GM19240 (cell line): ENCODE measurements around the gene YAP1.

Source experiments
- DNase-seq: peaks from one replicate; pipeline ENCODE4 v3.0.0; 2011; ENCODE audit warnings: low spot score; ENCODE audit not compliant: insufficient read length

Gene YAP1

GRCh38 chr11:102116453-102117205 lies 6.4 kb downstream of the YAP1 start:
- no peak for DNase-seq

DNA sequence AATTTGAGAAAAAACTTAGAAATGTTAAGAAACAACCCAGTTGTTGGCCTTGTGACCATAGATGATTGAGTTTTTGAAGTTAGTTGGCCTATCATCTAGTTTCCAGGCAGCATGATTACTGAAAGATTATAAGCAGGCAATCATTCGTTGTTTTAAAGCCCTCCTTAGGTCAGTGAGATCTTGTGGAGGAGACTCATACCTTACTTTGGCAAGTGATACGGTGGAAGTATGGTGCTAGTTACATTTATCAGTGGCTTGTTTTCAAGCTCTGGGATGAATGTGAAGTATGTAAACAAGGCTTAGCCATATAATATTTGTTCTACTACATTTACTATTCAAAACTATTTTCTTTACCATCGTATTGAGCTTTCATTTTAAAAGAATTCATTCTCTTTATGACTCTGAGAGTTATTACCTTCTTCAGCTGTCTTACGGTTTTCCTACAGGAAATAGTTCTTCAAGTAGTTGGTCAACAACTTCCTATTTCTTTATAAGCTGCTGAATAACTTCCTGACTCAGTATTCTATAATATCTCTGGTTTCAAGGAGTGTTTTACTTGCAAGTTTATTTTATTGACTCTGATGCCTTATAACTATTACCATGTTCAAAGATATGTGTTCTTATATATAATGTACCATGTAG lies 7.3 kb downstream of the YAP1 start:
- no peak for DNase-seq

GRCh38 chr11:102118937-102119336 lies 8.7 kb downstream of the YAP1 start:
- no peak for DNase-seq

DNA sequence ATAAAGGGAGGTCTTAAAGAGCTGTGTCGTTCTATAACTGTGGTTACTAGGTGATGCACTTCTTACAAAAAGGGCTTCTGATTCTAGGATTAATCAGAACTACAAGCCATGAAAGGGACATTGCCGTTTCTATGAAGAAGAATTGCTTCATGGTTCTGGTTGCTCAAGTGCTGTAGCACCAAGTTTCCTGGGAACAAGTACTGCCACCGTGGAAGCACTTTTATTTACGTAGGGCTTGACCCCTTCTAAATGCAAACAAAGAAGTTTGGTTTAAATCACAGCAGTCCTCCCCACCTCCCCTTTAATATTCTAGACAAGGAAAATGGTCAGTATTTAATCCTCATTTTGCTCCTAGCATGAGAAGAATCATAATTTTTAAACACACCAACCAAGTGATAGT lies 9.8 kb downstream of the YAP1 start:
- no peak for DNase-seq

DNA sequence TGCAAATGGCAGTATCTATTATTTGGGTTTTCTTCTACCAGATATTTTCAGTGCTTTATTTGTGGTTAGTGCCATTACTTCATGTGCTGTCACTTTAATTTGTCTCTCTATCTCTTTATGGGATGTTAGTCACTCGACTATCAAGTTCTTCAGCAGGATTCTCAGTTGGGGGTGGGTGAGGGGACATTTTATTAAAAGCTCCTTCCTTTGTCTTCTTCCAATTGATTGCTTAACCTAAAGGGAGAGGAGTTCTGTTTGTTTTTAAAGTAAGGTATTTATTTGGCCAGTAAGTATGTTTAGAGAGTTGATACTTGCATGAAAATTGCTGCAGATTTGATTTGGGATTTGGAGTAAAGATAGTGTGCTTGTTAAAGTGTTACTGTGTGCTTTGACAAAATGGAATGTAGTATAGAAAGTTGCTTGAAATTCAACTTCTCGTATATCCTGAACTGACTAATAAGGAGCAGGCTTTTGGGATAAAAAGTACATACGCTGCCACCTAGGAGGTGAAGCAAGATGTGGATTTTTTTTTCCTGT lies 10.3 kb downstream of the YAP1 start:
- DNase-seq = no peak

- DNase-seq = no peak
Measured at GRCh38 chr11:102121329-102121728, 11.1 kb downstream of the YAP1 start.

DNA sequence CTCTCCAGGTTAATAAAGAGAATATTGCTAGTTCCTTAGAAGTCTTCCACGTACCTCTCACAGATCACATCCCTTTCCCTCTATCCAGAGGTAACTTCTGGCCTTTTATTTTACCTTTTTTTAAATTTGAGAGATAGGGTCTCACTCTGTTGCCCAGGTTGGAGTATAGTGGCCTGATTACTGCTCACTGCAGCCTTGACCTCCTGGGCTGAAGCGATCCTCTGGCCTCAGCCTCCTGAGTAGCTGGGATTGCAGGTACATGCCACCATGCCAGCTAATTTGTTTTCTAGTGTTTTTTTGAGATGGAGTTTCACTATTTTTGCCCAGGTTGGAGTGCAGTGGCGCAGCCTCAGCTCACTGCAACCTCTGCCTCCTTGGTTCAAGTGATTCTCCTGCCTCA lies 24.4 kb downstream of the YAP1 start:
- DNase-seq = no peak

GRCh38 chr11:102135256-102135655 lies 25.0 kb downstream of the YAP1 start:
- DNase-seq = no peak

GRCh38 chr11:102138223-102138622 lies 28.0 kb downstream of the YAP1 start:
- no peak for DNase-seq

DNA sequence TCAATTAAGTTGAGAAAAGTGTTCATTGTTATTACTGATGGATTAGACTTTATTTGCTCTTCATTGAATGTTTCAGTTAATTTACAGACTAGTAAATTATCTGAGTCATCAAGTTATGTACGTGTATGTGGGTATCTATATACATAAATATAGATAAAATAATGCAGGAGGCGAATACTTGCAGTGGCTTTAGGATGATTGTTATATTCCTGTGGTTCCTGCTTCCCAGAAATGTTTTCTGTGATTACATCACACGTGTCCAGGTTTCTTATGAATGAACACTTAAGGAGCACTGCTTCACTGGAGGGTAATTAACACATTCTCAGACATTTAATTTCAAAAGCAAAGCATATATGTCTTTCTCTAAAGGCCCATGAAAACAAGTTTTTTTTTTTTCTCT lies 28.4 kb downstream of the YAP1 start:
- no peak for DNase-seq

GRCh38 chr11:102139081-102139498 lies 28.8 kb downstream of the YAP1 start:
- no peak for DNase-seq

DNA sequence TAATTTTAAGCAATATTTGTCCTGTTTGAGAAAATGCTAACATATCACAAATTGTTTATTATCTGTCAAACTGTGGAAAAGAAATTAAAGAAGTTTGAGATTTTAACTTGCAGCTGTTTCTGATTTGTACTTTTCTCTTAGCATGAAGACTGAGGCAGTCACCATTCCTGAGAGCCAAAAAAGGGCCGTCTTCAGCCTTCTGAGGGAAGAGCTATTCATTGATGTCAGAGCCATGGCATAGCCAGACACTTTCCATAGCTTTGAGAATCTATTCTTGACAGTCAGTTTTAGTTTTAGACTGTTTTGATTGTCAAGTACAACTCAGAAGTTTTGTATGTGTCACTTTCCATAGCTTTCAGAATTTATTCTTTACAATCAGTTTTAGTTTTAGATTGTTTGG lies 32.1 kb downstream of the YAP1 start:
- DNase-seq = no peak

DNA sequence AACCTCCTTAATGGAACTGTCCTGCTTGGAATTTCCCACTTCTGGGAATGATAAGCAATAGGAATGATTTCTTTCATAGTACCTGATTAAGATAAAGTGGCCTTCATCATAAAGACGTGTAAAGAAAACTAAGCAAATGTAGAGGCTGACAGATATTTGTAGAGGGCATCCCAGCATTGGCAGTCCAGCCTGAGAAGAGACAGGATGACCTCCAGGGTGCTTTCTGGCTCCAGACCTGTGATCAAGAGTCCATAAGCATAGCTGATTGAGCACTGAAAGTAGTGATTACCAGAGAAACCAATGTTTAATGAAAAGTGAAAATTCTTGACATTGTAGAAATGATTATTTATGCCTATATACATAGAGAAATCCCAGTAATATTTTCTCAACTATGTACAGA lies 33.6 kb downstream of the YAP1 start:
- no peak for DNase-seq

- no peak for DNase-seq
Measured at GRCh38 chr11:102144357-102145355, 34.4 kb downstream of the YAP1 start.

GRCh38 chr11:102147015-102147414 lies 36.8 kb downstream of the YAP1 start:
- no peak for DNase-seq

DNA sequence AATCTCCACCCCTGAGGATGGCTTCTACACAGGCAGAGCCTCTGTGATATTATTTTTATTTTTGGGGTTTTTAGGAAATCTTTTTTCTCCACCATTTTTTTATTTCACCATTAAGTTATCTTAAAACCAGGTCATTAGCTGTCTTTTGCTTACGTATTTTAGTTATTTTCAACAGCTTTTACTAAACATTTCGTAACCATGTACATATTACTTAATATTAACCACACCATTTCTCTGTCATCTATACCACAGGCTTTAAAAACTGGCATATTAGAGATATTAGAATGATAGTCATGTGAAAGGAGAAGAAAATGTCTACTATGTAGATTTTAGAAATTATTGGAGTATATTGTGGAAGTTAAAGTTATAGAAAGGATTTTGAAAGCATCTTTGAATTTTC lies 37.4 kb downstream of the YAP1 start:
- no peak for DNase-seq

DNA sequence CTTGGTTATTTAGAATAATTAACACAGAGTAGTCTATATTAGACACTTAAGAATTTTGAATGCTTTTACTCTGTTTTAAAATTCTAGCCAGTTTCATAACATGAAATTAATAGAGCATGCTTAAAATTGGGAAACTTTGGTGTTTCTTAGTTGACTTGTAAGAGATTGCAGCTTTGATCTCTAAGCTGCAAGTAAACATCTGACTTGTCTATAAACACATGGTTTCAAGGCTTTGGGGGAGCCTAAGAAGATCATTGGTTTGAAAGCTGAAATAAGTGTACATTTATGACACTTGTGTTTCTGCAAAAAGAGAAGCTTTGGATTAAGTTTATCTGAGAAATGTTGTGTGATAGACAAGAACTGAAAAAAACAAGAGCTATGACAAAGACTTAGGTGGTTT lies 37.8 kb downstream of the YAP1 start:
- no peak for DNase-seq

DNA sequence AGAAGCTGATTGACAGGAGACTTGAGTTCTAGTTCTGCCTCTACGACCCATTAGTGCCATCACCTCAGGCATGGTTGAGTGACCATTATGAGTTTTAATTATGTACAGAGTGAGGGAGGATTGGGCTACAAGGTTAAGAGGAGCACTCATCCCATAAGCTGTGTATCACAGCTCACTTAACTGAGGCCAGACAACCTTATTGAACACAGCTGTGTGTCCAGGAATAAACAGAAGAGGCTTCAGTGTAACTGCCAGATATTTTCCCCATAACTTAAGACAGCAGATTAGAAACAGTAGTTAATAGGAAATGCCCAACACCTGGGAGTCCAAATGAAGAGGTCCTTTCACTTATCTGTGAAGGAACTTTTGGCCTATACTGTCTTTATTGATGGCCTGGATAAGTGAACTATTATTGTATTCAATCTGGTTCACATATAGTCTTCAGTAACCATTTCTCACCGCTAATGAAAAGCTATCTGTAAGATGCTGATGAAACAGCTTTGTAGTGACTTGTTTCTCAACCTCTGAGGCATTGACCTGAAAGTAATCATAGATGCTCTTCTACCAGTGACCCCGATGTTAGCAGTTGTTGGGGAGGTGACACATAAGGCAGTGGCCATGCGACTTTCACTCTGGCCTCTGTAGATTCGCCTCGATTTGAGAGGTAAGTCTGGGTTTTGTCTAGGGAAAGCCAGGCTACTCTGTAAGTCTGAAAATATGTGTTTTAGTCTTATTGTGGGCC lies 41.7 kb downstream of the YAP1 start:
- no peak for DNase-seq

- DNase-seq = no peak
Measured at GRCh38 chr11:102153082-102153481, 42.8 kb downstream of the YAP1 start.

DNA sequence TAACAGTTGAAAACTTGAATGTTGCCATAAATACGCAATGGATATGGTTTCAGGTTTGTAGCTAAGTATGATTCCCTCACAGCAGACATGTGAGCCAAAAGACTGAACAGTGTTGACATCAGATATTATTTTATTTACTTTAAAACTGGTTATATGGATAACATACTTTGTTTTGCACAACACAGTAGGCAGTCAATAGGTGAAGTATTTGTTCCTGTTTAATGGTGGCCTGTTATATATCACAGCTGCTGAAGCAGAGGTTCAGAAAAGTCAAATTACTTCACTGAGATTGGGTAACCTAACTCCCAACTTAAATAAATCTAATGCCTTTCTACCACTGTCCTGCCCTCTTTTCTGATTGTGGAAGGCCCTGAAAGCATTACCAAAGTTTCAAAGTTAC lies 44.6 kb downstream of the YAP1 start:
- DNase-seq = no peak

GRCh38 chr11:102155676-102156075 lies 45.4 kb downstream of the YAP1 start:
- no peak for DNase-seq
